ENCODE measurements around the gene NFXL1. TPM values are rescaled to one million over a fixed set of nuclear protein-coding genes. Genes with fewer than 3 reads are reported as not detected.
A peak's percentile ranks its signal among the peaks of the same experiment; 100 is the strongest.
"Not testable (repeated sequence)": the region's sequence is repeated elsewhere in the genome, so short reads cannot be mapped to it uniquely, and the experiment has no call there.

Gene NFXL1
- 10 to 100 TPM in 1 of 2 experiments, 1 to 10 TPM in 1; 9.0 to 10.6 TPM for total RNA-seq

DNA sequence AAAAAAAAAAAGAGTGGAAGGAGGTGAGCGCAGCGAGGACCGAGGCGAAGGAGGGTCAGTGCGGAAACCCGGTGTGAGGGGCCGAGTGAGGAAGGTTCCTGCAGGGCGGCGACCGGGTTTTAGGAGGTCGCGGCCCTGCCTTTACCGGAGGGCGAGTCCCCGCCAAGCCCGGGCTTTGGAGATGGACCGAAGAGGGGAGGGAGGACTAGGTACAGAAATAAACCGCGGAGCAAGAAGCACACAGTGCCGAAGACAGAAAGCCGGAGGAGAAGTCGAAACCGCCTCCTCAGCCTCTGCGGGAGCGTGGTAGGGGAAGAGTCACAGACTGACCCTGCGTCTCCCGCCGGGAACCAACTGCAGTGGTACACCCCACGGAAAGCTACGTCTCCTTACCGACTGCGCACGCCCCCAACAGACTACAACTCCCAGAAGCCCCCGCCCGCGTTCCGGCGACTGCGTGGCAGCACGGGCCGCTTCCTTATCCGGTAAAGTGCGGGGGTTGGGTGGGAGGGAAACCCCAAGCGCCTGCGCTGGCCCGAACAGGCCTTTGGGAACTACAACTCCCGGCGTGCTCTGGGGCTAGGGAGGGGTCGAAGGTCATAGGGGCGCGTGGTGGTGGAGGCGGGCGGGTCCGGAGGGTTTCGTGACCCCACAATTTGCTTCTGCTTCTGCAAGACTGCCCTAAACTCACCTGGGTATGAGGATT lies at the start of gene NFXL1:
Gene NFXL1, minus strand, starts transcription at position 364 of the 706 bp plus-strand sequence. CDS start 380 bp downstream, outside the sequence.
- peak; percentile 97 for DNase-seq
- H3K4me1 Mint-ChIP-seq: peaks cover 36% of the 10 kb centered on the region
- H3K9me3 Mint-ChIP-seq: peaks cover 8% of the 10 kb centered on the region
- ChIA-PET POLR2A (no interaction called here), CTCF (interaction anchor here (1.1 to 1.4 kb wide), 2 partner anchors 19 to 220 kb away, joined by 3 read pairs; partner anchors contain the start of gene TXK)
- no peaks in the 10 kb centered on the region for H3K27me3 Mint-ChIP-seq
- H3K36me3 Mint-ChIP-seq (ENCODE audit: low read depth): peaks cover 17% of the 10 kb centered on the region
- H3K4me3 Mint-ChIP-seq: peak within 1 kb of the TSS; percentile 97
- H3K27ac Mint-ChIP-seq: peak within 1 kb of the TSS; percentile 94

- Mint-ChIP-seq H3K27me3 (no peaks in the 10 kb centered on the region), H3K27ac (no peak overlapping the region), H3K9me3 (no peaks in the 10 kb centered on the region), H3K4me1 (no peaks in the 10 kb centered on the region), H3K36me3 (ENCODE audit: low read depth) (no peaks in the 10 kb centered on the region), H3K4me3 (no peak overlapping the region)
- DNase-seq: no peak
- ChIA-PET CTCF (no interaction called here), POLR2A (no interaction called here)
Measured at GRCh38 chr4:47954677-47955076, 40.3 kb upstream of the NFXL1 start.

DNA sequence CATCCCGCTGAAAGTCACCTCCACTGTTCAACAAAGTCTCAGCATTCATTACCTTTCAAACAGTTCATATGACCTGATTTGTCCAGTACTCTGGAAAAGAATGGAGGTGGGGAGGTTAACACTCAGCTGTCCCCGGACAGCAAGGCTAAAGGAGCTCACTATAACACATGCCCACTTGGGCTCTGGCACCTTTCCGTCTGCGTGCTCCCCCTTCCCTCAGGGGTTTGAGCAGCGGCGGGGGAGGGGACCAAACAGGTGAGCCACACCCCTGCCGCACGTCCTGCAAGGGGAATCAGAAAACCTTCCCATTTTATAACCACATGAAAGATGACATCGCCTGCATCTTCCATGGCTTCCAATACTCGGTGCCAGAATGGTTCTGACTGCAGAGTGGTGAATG lies 39.9 kb upstream of the NFXL1 start:
- POLR2A ChIA-PET: no interaction called here
- Mint-ChIP-seq H3K4me1 (no peaks in the 10 kb centered on the region), H3K36me3 (ENCODE audit: low read depth) (no peaks in the 10 kb centered on the region), H3K4me3 (no peak overlapping the region), H3K27ac (no peak overlapping the region), H3K9me3 (no peaks in the 10 kb centered on the region), H3K27me3 (no peaks in the 10 kb centered on the region)
- CTCF ChIA-PET: no interaction called here
- no peak for DNase-seq

- Mint-ChIP-seq H3K27me3 (no peaks in the 10 kb centered on the region), H3K4me1 (no peaks in the 10 kb centered on the region), H3K9me3 (no peaks in the 10 kb centered on the region), H3K4me3 (no peak overlapping the region), H3K36me3 (ENCODE audit: low read depth) (no peaks in the 10 kb centered on the region), H3K27ac (no peak overlapping the region)
- no peak for DNase-seq
- ChIA-PET CTCF (interaction anchor here (1.5 kb wide), 1 partner anchor 12 kb away, joined by 3 read pairs; no protein-coding TSS in a partner anchor), POLR2A (no interaction called here)
Measured at GRCh38 chr4:47945930-47946726, 31.7 kb upstream of the NFXL1 start.

GRCh38 chr4:47942081-47942819 lies 27.9 kb upstream of the NFXL1 start:
- Mint-ChIP-seq H3K4me3 (no peak overlapping the region), H3K36me3 (ENCODE audit: low read depth) (no peaks in the 10 kb centered on the region), H3K27ac (no peak overlapping the region), H3K27me3 (no peaks in the 10 kb centered on the region), H3K4me1 (no peaks in the 10 kb centered on the region), H3K9me3 (no peaks in the 10 kb centered on the region)
- DNase-seq: no peak
- POLR2A ChIA-PET: no interaction called here
- CTCF ChIA-PET: no interaction called here

DNA sequence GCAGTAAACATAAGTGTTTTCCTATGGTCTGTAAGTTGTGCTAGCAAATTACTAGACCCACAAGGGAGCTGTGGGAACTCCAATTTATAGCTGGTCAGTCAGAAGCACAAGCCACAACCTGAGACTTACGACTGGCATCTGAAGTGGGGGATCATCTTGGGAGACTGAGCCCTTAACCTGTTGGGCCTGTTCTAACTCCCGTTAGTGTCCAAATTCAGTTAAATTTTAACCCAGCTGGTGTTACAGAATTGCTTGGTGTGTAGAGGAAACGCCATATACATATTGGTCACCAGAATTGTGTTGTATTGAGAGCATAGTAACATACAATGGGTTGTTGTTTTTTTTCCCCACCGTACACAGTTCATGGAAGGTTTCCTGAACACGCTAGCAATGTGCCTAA lies 25.1 kb upstream of the NFXL1 start:
- DNase-seq: no peak
- Mint-ChIP-seq H3K36me3 (ENCODE audit: low read depth) (no peaks in the 10 kb centered on the region), H3K4me3 (no peak overlapping the region), H3K9me3 (no peaks in the 10 kb centered on the region), H3K4me1 (no peaks in the 10 kb centered on the region), H3K27me3 (peaks cover 2% of the 10 kb centered on the region), H3K27ac (no peak overlapping the region)
- POLR2A ChIA-PET: no interaction called here
- CTCF ChIA-PET: no interaction called here

DNA sequence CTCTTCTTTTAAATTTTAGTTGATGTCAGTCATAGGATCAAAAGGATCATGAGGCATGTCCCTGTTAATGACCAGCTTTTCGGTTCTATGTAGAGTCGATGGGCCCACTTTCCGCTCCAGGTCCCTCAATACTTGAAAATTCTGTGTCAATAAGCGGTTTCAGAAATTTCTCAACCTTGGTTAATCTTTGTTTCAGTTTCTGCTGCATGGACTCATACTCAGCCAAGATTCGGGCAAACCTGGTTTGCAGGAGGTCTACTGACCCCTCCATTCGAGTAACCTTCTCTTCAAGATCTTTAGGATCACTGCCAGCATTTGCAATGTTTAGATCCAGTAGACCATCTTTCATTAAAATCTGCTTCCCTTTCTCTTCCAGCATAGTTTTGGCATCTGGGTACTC lies 22.0 kb upstream of the NFXL1 start:
- POLR2A ChIA-PET: no interaction called here
- Mint-ChIP-seq H3K36me3 (ENCODE audit: low read depth) (no peaks in the 10 kb centered on the region), H3K4me3 (no peak overlapping the region), H3K27ac (no peak overlapping the region), H3K9me3 (no peaks in the 10 kb centered on the region), H3K4me1 (no peaks in the 10 kb centered on the region), H3K27me3 (peaks cover 2% of the 10 kb centered on the region)
- CTCF ChIA-PET: no interaction called here
- DNase-seq: no peak

GRCh38 chr4:47933840-47934239 lies 19.5 kb upstream of the NFXL1 start:
- POLR2A ChIA-PET: no interaction called here

DNA sequence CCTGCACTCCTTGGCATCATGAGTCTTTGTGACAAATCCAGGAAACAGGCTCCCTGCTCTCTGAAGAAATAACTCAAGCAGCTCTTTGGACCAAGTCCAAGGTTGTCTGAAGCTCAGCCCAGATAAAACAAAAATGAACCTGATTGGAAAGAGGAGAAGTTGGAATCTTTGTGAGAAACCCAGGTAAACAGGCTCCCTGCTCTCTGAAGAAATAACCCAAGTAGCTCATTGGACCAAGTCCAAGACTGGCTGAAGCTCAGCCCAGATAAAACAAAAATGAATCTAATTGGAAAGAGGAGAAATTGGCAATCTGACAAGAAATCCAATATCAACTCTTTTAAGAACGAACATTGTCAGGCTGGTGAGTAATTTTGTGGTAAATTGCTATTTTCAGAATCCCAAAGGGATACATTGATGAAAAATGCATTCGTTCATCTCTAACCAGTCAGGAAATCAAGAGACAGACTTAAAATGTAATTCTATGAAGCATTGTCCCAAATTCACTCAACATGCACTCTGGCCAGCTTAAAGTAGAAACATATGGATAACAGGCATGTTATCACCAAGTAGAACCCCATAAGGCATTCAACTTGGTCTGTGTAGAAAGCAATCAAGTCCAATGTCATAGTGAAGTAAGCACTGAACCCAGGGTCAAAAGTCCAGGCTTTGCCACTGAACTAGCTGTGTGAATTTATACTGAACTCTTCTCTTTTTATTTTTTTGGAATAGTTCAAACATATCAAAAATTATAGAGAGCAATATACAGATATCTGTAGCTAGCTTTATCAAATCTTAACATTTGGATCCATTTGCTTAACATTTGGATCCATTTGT lies 16.8 kb upstream of the NFXL1 start:
- Mint-ChIP-seq H3K4me3 (no peak overlapping the region), H3K4me1 (peaks cover 6% of the 10 kb centered on the region), H3K27ac (no peak overlapping the region), H3K36me3 (ENCODE audit: low read depth) (no peaks in the 10 kb centered on the region), H3K27me3 (peaks cover 8% of the 10 kb centered on the region), H3K9me3 (no peaks in the 10 kb centered on the region)
- no peak for DNase-seq
- POLR2A ChIA-PET: no interaction called here
- CTCF ChIA-PET: no interaction called here

More at GRCh38 chr4:47933840-47934239, 19.5 kb upstream of the NFXL1 start:
- CTCF ChIA-PET: interaction anchor here (1.0 to 1.5 kb wide), 5 partner anchors 12 to 261 kb away, joined by 3 to 4 read pairs (median 3); partner anchors contain the start of gene NFXL1
- Mint-ChIP-seq H3K27me3 (peaks cover 6% of the 10 kb centered on the region), H3K36me3 (ENCODE audit: low read depth) (no peaks in the 10 kb centered on the region), H3K4me1 (no peaks in the 10 kb centered on the region), H3K9me3 (no peaks in the 10 kb centered on the region), H3K4me3 (no peak overlapping the region), H3K27ac (no peak overlapping the region)
- no peak for DNase-seq

DNA sequence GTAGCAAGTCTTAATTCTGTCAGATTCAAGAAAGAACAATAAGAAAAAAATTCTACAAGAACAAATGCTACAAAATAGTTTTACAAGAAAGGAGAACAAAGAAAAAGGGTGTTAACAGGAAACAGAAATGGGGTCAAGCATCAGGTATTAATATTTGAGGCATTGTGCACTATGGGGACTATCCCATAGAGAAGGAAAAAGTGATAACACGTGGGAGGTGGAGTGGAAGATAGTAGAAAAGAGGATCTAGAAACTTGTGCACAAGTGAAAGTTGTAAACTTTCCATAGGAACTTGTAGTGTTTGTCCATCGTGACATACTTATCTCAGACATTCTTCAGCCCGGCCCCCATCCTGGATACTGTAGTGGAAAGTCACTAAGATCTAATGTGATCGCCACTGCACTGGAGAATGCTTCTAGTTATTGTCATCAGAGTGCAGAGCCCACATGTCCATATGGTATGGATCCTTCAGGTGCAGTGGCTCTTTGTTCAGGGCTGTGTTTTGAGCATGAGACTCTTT lies 15.4 kb upstream of the NFXL1 start:
- Mint-ChIP-seq H3K36me3 (ENCODE audit: low read depth) (no peaks in the 10 kb centered on the region), H3K27ac (no peak overlapping the region), H3K4me1 (peaks cover 6% of the 10 kb centered on the region), H3K27me3 (peaks cover 15% of the 10 kb centered on the region), H3K4me3 (no peak overlapping the region), H3K9me3 (no peaks in the 10 kb centered on the region)
- POLR2A ChIA-PET: no interaction called here
- CTCF ChIA-PET: no interaction called here
- DNase-seq: no peak

- POLR2A ChIA-PET: no interaction called here
- no peak overlapping the region for H3K27ac Mint-ChIP-seq
- peaks cover 6% of the 10 kb centered on the region for H3K4me1 Mint-ChIP-seq
- DNase-seq: peak; percentile 67
- no peaks in the 10 kb centered on the region for H3K36me3 Mint-ChIP-seq (ENCODE audit: low read depth)
- peak overlapping the region; percentile 23 for H3K4me3 Mint-ChIP-seq
- H3K9me3 Mint-ChIP-seq: no peaks in the 10 kb centered on the region
- H3K27me3 Mint-ChIP-seq: peaks cover 20% of the 10 kb centered on the region
- CTCF ChIA-PET: interaction anchor here (1.4 kb wide), 1 partner anchor 87 kb away, joined by 3 read pairs; no protein-coding TSS in a partner anchor
Measured at GRCh38 chr4:47926667-47927258, 12.4 kb upstream of the NFXL1 start.

GRCh38 chr4:47923261-47923608 lies 8.9 kb upstream of the NFXL1 start:
- H3K4me1 Mint-ChIP-seq; H3K27ac Mint-ChIP-seq; H3K4me3 Mint-ChIP-seq; DNase-seq; POLR2A ChIA-PET; H3K9me3 Mint-ChIP-seq; H3K36me3 Mint-ChIP-seq (ENCODE audit: low read depth): not testable (repeated sequence)
- H3K27me3 Mint-ChIP-seq: peaks cover 18% of the 10 kb centered on the region
- CTCF ChIA-PET: interaction anchor here (0.6 to 1.5 kb wide), 2 partner anchors 25 to 32 kb away, joined by 3 to 4 read pairs; no protein-coding TSS in a partner anchor
